GM12892 (cell line): Measurements from ENCODE around the gene ANK2.

ENCODE experiments used
- POLR2A ChIP-seq: IDR thresholded peaks from 2 replicates; pipeline ENCODE4 v1.6.1; 2011; ENCODE audit warnings: low read depth, low read length, control low read depth
- POLR2AphosphoS5 ChIP-seq: IDR thresholded peaks from 2 replicates; pipeline ENCODE4 v1.6.1; 2011; ENCODE audit warnings: low read depth, low read length, control low read depth

GRCh38 chr4:113148925-113149324 lies 99.5 kb downstream of the ANK2 start:
- TF ChIP-seq POLR2A (no peak), POLR2AphosphoS5 (no peak)
